Left ventricle myocardium inferior (tissue), 1 donor: ENCODE data around the gene SMPD1. TPM values are rescaled to one million over a fixed set of nuclear protein-coding genes. Genes with fewer than 3 reads are reported as not detected.

Experiments
- DNase-seq: peaks from one replicate; pipeline ENCODE4 v3.0.0-alpha.2; 2020
- H3K27ac ChIP-seq: fragments of 200-600 bp; replicated peaks from 2 replicates; pipeline ENCODE4 v1.8.0; 2021
- H3K27me3 ChIP-seq: fragments of 200-600 bp; 2 replicates; pipeline ENCODE4 v1.8.0; 2021; ENCODE audit warnings: low read depth
- H3K36me3 ChIP-seq: fragments of 200-600 bp; 2 replicates; pipeline ENCODE4 v1.8.0; 2021
- H3K4me1 ChIP-seq: fragments of 200-600 bp; 2 replicates; pipeline ENCODE4 v1.8.0; 2021
- H3K4me3 ChIP-seq: fragments of 200-600 bp; 2 replicates; pipeline ENCODE4 v1.8.0; 2021; ENCODE audit warnings: mild to moderate bottlenecking, moderate library complexity
- H3K9me3 ChIP-seq: fragments of 200-600 bp; replicated peaks from 2 replicates; pipeline ENCODE4 v1.8.0; 2021
- CTCF ChIP-seq: fragments of 200-600 bp; IDR thresholded peaks from 2 replicates; pipeline ENCODE4 v1.8.0; 2021; ENCODE audit warnings: antibody characterized with exemption, mild to moderate bottlenecking, borderline replicate concordance
- intact Hi-C: fragments of 100-400 bp; cut with micrococcal nuclease; formaldehyde crosslinking; loops from one replicate; pipeline ENCODE4 v1.11.0; 2022
- total RNA-seq: library from RNA; stranded (reverse); fragmentation: NEBNext Ultra II Directional; extraction: Animal tissue kit (Norgen Biotek cat#: 25700); gene quantifications from one replicate; pipeline ENCODE4 v1.2.1, GENCODE V29; 2021
- donor health status: DM: no; HTN: yes; CAD: no; lungs with severe emphysema.

Gene SMPD1
- total RNA-seq, 1 donor from 2014 or later, result 49.7 TPM

- intact Hi-C loops, result no loop called here
Measured at GRCh38 chr11:6362185-6362872, 27.9 kb upstream of the SMPD1 start.

DNA sequence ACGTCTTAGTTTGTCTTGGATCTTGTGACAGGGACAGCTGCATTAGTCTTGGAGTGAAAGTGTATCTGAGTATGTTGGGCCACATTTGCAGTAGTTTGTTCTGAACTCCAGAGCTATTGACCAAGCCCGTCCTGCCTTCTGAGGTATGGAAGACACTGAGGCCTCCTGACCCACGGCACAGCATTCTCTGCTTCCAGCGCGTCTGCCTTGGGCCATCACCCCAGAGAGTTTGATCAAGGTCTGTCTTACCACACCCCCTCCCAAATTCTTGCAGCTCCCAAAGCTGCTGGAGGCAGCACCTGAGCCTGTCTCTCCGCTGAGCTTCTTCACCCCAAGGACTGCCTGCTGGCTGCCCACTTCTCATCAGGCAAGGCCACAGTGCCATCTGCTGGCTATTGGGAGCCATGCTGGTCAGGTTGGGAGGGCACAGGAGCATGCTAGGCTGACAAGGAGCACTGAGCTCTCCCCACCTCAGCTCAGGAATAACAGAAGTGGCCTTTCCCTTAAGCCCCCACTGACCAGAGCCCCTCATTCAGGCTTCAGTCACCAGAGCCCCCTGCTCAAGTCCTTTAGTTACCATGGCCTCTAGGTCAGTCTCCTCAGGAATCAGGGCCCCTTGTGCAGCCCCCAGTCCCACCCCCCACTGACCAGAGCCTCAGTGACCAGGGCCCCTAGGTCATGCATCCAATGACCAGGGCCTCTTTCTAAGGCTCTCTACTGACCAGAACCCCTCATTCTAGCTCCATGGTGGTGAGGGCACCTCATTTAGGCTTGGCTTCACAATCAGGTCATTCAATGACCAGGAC, 27.2 kb upstream of the SMPD1 start:
- intact Hi-C loops, result no loop called here
- DNase-seq, result peak; percentile 81
- H3K9me3 ChIP-seq, result no peaks in the 10 kb centered on the region
- H3K27me3 ChIP-seq, result no peaks in the 10 kb centered on the region
- H3K36me3 ChIP-seq, result no peaks in the 10 kb centered on the region
- TF ChIP-seq CTCF, result peak; percentile 93
- peaks cover 12% of the 10 kb centered on the region for H3K4me1 ChIP-seq
- peak overlapping the region; percentile 89 for H3K27ac ChIP-seq
- peak overlapping the region; percentile 43 for H3K4me3 ChIP-seq

More at GRCh38 chr11:6362185-6362872, 27.9 kb upstream of the SMPD1 start:
- DNase-seq, result peak; percentile 81
- Histone ChIP-seq H3K4me1 (peaks cover 12% of the 10 kb centered on the region), H3K36me3 (no peaks in the 10 kb centered on the region), H3K4me3 (peak overlapping the region; percentile 43), H3K9me3 (no peaks in the 10 kb centered on the region), H3K27me3 (no peaks in the 10 kb centered on the region), H3K27ac (peak overlapping the region; percentile 89)
- TF ChIP-seq CTCF, result no peak

DNA sequence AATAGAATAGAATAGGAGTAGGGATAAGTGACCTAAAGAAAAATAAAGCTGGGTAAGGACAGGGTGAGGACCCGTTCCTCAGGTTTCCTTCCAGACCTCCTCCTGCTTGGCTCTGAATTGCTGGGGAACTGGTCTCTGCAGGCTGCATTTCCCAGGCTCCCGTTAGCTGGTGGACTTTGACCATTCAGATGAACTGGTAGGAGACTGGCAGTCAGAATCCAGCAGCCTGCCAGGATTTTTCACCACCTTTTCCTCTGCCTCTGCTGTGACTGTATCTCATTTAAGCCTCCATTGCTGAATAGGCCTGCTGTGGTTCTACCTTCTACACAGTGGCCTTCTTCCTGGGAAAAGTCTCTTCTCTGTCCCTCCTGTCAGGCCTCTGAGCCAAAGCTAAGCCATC, 24.6 kb upstream of the SMPD1 start:
- no peak for DNase-seq
- no peaks in the 10 kb centered on the region for H3K27me3 ChIP-seq
- intact Hi-C loops, result no loop called here
- H3K36me3 ChIP-seq, result no peaks in the 10 kb centered on the region
- no peak overlapping the region for H3K4me3 ChIP-seq
- TF ChIP-seq CTCF, result no peak
- H3K9me3 ChIP-seq, result no peaks in the 10 kb centered on the region
- H3K4me1 ChIP-seq, result peaks cover 12% of the 10 kb centered on the region
- H3K27ac ChIP-seq, result no peak overlapping the region

GRCh38 chr11:6371825-6372224, 18.4 kb upstream of the SMPD1 start:
- no peak for DNase-seq
- intact Hi-C loops, result no loop called here
- Histone ChIP-seq H3K4me1 (no peaks in the 10 kb centered on the region), H3K9me3 (no peaks in the 10 kb centered on the region), H3K4me3 (no peak overlapping the region), H3K36me3 (no peaks in the 10 kb centered on the region), H3K27me3 (no peaks in the 10 kb centered on the region), H3K27ac (no peak overlapping the region)
- TF ChIP-seq CTCF, result no peak

GRCh38 chr11:6377902-6378639, 12.2 kb upstream of the SMPD1 start:
- no peak for TF ChIP-seq CTCF
- intact Hi-C loops, result loop anchor here (5.0 kb wide), 2 partner anchors 64 to 129 kb away; partner anchors contain the start of gene HPX
- no peak for DNase-seq
- H3K4me3 ChIP-seq, result no peak overlapping the region
- no peaks in the 10 kb centered on the region for H3K27me3 ChIP-seq
- no peaks in the 10 kb centered on the region for H3K9me3 ChIP-seq
- no peaks in the 10 kb centered on the region for H3K36me3 ChIP-seq
- H3K4me1 ChIP-seq, result peaks cover 12% of the 10 kb centered on the region
- peak overlapping the region; percentile 51 for H3K27ac ChIP-seq
